Measurements from ENCODE around the gene ERCC4.

ERCC4 gene

DNA sequence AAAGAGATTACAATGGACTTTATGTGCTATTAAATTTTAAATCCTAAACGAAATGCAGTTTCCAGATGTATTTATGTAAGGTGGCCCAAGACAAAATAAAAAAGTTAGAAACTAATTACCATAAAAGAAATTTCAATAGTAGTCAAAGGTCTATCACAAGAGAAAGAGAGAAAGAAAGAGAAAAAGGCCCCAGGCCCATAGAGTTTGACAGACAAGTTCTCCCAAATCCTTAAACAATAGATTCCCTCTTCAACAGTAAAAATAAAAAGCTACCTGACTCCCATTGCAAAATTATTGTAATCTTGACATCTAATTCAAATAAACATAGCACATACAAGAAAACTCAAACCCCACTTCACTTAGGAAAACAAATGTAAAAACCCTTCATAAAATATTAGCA is 8.6 kb upstream of the ERCC4 start:
- no peak for DNase-seq (ENCODE audit: low spot score)

DNA sequence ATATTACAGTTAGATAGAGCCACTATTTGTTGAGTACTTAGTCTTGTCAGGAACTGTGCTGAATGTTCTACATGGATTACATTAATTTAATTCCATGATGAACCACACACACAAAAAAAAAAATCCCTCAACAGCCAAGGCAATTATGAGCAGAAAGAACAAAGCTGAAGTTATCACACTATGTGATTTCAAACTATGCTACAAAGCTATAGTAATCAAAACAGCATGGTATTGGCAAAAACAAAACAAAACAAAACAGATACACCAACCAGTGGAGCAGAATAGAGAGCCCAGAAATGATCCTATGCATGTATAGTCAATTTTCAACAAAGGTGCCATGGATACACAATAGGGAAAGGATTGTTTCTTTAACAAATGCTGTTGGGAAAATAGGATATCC is 8.1 kb upstream of the ERCC4 start:
- no peak for DNase-seq (ENCODE audit: low spot score)

DNA sequence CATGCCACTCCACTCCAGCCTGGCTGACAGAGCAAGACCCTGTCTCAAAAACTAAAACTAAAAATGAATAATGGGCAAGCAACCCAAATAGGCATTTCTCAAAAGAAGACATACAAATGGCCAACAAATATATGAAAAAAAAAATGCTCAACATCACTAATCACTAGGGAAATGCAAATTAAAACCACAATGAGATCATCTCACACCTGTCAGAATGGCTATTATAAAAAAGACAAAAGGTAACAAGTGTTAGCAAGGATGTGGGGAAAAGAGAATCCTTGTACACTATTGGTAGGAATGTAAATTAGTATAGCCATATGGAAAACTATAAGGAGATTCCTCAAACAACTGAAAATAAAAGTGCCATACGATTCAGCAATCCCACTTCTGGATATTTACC is 7.1 kb upstream of the ERCC4 start:
- DNase-seq (ENCODE audit: low spot score) = no peak

DNA sequence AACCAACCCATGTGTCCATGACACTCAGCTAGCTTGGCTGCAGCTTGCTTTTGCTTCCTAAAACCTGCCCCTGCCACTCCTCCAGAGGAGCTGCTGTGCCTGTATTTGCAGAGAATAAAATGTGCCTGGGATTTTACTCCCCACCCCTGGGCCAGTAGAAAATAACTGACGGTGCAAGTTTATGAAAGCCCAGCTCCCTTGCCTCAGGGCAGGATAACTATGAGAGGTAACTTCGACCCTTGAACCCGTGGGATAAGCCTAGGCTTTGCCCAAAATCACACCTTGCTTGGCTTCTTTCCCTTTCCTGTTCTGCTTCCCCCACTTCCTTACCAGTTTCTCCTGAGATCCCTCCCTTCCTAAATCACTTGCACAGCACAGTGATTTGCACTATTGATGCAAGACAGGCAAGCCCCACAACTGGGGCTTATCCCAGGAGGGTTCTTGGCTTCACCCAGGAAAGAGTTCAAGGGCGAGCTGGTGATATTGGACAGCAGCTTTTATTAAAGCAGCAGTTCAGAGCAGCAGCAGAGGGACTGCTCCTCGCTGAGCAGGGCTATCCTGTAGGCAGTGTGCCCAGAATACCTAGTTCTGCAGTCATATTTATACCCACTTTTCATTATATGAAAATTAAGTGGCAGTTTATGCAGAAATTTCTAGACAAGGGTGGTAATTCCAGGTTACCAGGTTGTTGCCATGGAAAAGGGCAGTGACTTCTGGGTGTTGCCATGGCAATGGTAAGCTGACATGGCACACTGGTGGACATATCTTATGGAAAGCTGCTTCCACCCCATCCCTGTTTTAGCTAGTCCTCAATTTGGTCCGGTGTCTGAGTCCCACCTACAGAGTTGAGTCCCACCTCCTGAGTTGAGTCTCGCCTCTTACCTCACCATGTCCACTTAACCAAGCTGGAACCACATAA is 6.3 kb upstream of the ERCC4 start:
- no peak for DNase-seq (ENCODE audit: low spot score)

DNA sequence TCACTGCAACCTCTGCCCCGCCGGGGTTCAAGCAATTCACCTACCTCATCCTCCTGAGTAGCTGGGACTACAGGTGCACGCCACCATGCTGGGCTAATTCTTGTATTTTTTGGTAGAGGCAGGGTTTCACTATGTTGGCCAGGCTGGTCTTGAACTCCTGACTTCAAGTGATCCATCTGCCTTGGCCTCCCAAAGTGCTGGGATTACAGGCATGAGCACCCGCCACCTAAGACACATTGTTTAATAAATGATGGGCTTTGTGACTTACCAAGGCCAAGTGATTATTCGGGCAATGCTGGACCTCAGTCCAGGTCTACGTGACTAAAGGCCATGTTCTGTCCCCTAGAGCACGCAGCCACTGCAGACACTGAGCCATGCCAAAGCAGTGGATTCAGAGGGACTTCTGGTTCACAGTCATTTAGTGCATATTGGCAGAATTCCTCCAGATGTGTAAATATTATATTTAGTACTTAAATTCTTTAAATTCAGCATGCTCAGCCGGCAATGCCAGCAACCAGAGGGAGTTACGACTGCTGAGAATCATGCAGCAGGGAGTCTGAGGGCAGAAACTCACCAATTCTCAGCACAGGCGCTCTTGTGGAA is 4.8 kb upstream of the ERCC4 start:
- no peak for DNase-seq (ENCODE audit: low spot score)

DNA sequence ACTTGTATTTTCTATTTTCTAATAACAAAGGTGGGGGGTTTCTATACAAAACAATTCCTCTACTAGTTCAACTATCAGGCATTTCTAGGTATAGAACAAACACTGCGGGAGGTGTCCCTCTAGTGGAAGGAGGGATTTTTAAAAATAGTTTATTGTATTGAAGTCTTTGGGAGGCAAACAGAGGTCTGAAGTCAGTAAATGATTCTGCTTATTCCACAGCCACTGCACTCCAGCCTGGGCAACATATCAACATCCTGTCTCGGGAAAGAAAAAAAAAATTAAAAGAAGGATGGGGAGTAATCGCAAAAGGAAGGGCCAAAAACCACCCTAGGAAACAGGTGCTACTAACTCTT is 648 bp upstream of the ERCC4 start:
- peak; percentile 61 for DNase-seq (ENCODE audit: low spot score)

DNA sequence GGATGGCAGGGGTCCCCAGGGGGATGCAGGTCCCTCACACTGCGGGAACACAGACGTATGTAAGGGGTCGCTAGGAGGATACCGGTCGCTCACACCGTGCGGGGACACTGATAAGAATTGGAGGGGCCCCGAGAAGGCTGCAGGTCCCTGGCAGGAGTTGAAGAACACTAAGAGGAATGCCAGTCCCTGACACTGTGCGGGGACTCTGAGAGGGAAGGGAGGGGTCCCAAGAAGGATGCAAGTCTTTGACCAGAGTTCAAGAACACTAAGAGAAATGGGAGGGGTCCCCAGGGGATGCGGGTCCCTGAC is 510 bp downstream of the ERCC4 start:
- no peak for DNase-seq (ENCODE audit: low spot score)

DNA sequence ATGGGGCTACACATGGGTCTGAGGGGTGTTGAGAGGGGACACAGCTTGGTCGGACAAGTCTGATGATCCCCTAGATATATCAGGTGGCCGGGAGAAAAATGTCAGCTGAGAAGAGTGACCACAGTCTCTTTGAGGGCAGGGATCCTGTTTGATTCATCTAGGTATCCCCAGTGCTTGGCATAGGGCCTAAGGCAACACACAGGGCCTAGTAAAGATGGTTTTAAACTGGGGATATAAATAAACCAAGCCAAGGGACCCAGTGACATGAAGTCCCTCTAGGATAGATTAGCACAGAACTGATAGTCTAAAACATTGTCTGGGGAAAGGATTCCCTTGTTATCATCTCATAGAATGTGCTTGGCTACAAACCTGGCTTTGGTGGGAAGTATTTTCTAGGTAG is 1.4 kb downstream of the ERCC4 start:
- no peak for DNase-seq (ENCODE audit: low spot score)

DNA sequence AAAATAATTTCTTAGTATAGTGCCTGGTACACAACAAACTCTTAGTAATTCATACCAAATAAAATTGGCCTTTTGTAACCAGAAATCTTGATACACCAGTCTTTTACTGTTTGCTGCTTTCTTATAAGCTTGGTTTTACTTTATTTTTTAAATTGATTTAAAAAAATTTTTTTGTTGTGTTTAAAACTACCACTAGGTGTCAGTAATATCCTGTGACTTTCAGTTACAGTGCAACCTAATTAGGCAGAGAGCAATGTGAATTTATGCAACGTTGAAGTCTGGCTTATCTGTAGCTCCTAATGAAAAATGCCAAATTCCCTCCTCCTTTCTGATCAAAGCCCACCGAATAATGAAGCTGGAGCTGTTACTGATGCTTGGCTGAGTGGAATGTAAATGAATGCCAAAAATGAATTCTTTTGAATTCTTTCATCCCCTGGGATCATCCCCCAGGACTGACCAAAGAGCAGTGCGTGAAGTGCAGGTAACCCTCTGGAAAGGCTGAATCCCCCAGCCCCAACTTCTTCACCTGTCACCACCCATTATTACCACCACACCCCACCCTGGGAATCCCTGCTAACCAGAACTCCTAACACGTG is 3.8 kb downstream of the ERCC4 start:
- peak; percentile 63 for DNase-seq (ENCODE audit: low spot score)

DNA sequence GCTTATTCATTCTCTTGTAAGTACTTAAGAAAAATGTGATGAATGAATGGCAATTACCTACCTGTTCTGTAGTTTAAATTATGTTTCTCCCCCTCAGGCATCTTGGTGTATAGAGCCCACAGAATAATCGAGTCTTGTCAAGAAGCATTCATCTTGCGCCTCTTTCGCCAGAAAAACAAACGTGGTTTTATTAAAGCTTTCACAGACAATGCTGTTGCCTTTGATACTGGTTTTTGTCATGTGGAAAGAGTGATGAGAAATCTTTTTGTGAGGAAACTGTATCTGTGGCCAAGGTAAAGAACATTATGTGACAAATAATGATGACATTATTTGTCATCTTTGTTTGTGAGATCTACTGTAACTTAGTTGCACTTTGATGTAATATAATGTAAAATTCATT is 6.5 kb downstream of the ERCC4 start:
- no peak for DNase-seq (ENCODE audit: low spot score)

DNA sequence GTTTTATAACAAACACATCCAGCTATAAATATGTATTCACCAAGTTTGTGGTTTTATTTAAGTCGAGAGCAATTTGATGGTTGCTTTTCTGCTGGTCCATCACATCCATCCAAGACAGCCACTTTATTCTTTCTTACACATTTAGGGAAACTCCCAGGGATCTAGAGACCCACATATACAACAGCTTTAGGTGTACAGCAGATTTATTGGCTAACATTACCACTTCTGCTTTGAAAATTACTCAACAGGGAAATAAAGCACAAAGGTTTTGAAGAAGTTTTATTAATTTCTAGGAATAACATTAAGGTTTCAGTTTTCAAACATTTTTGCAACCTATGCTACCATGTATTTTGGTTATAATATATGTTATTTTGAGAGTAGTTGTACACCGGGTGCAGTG is 6.9 kb downstream of the ERCC4 start:
- no peak for DNase-seq (ENCODE audit: low spot score)

DNA sequence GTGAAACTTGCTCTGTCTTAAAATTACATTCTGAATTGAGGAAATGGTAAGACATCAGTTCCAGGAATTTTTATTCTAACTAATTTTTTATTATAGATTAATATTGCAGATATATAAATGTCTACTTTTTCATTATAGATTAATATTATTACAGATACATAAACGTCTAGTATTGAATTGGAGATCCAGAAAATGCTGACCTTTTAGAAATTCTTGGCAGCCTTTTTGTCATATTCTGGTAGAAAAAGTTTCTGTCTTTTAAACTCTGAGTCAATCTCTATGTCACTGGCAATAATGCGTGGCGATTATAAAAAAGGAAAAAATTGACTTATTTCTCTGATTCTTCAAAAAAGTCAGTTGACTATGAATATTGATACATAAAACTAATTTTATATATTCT is 8.7 kb downstream of the ERCC4 start:
- DNase-seq (ENCODE audit: low spot score) = no peak

DNA sequence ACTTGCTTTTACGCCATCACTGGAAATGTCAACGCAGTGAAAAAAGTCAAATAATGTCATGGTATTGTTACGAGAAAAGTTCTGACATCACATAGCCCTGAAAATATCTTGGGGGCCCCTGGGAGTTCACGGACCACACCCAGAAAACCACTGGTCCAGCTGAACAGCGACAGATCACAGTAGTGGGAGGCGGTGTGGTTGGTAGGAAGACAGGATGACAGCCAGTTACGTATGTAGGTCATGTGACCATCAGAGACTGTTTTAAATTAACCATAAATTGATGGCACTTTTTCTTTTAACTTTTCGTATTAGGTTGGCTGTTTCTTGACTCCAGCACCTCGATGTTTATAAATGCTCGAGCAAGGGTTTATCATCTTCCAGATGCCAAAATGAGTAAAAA is 11.9 kb downstream of the ERCC4 start:
- DNase-seq (ENCODE audit: low spot score) = no peak

DNA sequence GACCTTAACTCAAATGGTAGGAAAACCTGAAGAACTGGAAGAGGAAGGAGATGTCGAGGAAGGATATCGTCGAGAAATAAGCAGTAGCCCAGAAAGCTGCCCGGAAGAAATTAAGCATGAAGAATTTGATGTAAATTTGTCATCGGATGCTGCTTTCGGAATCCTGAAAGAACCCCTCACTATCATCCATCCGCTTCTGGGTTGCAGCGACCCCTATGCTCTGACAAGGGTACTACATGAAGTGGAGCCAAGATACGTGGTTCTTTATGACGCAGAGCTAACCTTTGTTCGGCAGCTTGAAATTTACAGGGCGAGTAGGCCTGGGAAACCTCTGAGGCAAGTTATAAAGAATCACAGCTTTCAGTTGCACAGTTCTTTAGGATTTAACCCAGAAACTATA is 15.5 kb downstream of the ERCC4 start:
- DNase-seq (ENCODE audit: low spot score) = no peak

DNA sequence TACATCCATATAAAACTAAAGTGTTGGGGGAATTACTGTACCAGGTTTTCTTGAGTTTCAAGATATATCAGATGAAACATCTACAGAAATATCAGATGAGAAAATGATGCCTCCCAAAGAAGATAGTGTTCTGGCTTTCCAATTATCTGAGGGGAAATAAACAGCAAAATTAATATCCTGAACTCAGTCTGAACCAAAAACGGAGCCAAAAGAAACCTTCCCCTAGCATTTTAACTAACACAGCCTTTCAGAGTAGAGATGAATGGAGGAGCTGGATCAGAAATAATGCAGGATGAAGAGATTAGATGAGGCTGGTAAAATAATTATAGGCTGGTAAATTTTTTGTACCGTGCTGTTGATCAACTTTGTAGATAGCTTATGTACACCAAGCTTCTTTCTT is 16.2 kb downstream of the ERCC4 start:
- no peak for DNase-seq (ENCODE audit: low spot score)

DNA sequence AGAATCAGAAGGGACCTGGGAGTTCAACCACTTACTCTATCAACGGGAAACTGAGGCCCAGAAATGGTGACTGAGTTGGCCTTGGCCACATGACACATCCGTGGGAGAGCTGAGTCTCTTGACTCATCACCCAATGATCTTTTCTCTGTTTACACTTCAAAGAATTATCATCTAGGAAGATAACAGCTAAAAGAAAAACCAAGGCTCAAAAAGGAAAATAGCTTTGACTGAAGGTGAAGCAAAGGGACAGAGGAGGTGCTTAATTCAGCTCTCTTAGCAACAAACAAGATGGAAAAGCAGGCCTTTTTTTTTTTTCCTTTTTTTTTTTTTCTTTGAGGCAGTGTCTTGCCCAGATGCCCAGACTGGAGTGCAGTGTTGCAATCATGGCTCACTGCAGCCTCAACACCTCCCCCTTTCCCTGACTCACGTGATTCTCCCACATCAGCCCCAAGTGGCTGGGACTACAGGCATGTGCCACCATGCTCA is 16.7 kb downstream of the ERCC4 start:
- DNase-seq (ENCODE audit: low spot score) = peak; percentile 72

DNA sequence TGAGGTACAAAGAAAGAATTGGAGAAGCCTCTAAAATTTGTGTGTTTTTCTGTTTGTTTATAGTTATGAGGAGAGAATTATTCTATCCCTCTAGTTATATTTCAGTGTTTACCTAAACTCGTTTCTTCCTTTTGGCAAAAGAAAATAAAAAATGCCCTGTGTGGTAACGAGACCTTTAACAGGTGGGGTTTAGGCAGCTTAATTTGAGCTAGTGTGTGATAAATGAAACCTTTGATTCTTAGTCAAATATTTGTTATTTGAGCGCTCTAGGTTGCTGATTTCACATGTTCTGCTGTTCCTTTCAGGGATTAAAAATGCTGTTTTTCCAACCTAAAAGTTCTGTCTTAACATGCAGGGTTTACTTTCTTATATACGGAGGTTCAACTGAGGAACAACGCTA is 17.5 kb downstream of the ERCC4 start:
- DNase-seq (ENCODE audit: low spot score) = no peak

DNA sequence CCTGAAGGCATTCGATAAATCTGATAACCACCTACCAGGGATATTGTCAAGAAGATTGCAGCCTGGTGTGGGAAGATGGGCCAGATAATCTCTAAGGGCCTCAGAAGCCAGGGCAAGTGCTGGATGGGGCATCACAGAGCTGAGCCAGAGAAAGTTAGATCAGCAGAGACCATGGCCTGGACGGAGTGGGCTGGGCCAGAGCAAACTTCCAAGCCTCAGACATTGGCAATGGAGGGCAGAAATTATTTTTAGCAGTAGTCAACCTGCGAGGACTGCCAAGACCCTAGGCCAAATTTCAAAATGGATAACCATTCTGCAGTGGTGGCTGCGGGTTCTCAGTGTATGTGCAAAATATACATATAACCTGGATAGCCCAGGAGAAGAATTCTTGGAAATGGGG is 18.5 kb downstream of the ERCC4 start:
- DNase-seq (ENCODE audit: low spot score) = no peak

DNA sequence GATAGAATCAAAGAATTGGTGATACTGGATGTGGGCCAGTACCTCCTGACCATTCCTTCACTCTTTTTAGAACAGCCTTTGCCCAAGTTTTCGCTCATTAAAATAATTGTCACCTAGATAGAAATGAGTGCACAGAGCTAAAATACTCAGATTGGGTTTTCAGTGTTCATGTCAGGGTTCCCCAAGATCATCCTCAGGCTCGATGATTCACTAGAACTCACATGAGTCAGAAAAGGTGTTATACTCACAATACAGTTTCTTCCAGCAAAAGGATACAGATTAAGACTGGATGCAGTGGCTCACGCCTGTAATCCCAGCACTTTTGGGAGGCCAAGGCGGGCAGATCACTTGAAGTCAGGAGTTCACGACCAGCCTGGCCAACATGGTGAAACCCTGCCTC is 19.9 kb downstream of the ERCC4 start:
- no peak for DNase-seq (ENCODE audit: low spot score)

DNA sequence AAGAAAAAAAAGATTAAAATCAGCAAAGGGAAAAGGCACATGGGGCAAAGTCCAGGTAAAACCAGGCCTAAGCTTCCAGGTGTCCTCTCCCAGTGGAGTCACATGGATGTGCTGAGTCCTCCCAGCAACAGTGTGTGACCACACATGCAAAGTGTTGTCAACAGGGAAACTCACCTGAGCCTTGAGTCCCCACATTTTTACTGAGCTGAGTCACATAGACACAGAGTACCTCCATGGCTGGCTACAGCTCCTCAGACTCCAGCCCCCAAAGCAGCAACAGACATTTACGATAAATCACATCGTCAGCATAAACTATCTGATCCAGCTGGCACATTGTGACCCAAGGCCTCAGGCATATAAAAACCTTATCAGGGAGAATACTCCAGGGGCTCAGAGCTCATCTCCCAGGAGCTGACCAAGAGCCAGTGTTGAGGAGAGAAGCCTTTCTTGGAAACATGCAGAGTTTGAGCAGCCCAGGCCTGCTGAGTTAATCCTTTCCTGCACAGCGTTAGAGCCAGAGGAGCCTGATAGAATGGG is 20.5 kb downstream of the ERCC4 start:
- peak; percentile 58 for DNase-seq (ENCODE audit: low spot score)

DNA sequence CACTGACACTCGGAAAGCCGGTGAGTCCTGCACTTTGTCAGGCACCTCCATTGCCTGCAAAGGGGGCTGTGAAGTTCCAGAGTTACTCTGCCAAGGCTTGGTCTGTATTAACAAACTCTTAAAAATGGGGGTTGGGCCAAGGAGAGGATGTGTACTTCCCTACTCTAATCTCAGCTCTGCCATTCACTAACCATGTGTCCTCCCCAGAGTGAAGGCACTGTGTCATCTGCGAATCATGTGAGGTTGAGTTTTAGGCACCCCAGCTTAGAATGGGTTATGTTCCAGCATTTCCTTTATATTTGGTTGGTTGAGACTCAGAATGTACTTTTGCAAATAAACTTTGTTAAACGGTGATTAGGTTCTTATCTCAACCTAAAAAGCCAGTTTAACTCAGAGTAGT is 24.9 kb downstream of the ERCC4 start:
- no peak for DNase-seq (ENCODE audit: low spot score)

DNA sequence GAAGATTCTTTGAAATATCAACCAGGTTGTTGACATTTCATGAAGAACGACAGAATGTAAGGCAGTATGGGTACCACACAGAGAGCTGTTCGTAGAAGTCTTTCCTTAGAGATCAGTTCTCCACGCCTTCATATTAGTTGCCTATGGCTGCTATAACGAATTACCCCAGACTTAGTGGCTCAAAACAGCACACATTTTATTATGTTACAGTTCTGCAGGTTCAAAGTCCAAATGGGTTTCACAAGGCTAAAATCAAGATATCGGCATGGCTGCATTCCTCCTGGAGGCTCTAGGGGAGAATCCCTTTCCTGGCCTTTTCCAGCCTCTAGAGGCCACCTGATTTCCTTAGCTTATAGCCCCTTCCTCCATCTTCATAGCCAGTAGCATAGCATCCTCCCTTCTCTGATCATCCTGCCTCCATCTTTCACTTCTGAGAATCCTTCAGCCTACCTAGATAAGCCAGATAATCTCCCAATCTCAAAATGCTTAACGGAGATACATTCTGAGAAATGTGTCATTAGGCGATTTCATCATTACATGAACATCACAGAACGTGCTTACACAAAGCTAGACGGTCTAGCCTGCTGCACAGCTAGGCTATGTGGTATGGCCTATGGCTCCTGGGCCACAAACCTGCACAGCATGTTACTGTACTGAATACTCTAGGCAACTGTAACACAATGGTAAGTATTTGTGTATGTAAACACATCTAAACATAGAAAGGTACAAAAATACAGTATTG is 26.0 kb downstream of the ERCC4 start:
- no peak for DNase-seq (ENCODE audit: low spot score)

DNA sequence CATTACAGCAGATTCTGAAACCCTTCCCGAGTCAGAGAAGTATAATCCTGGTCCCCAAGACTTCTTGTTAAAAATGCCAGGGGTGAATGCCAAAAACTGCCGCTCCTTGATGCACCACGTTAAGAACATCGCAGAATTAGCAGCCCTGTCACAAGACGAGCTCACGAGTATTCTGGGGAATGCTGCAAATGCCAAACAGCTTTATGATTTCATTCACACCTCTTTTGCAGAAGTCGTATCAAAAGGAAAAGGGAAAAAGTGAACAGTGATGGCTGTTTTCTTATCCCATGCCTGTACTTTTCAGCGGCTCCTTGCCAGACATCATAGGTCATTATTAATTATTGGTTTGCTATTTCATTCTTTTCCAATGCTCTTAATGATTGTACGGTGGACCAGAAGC is 28.1 kb downstream of the ERCC4 start:
- no peak for DNase-seq (ENCODE audit: low spot score)
